NCI-H1105 treated with DMSO at 0.1 percent for 48 hours (cell line): Measurements from ENCODE around the gene CD74.

Experiments
- DNase-seq: peaks from one replicate; lab custom pipeline; 2025; lab: John Stamatoyannopoulos, UW

Gene CD74

GRCh38 chr5:150397146-150397781, 15.4 kb downstream of the CD74 start:
- DNase-seq = no peak

GRCh38 chr5:150396267-150396666, 16.4 kb downstream of the CD74 start:
- no peak for DNase-seq

- DNase-seq = no peak
Observed at GRCh38 chr5:150395688-150395975, 17.1 kb downstream of the CD74 start.

GRCh38 chr5:150394912-150395687, 17.6 kb downstream of the CD74 start:
- no peak for DNase-seq

- DNase-seq = no peak
Observed at GRCh38 chr5:150394131-150394530, 18.6 kb downstream of the CD74 start.

- no peak for DNase-seq
Observed at GRCh38 chr5:150393096-150393645, 19.5 kb downstream of the CD74 start.

GRCh38 chr5:150392680-150393079, 20.0 kb downstream of the CD74 start:
- DNase-seq = no peak

GRCh38 chr5:150391986-150392385, 20.7 kb downstream of the CD74 start:
- no peak for DNase-seq

GRCh38 chr5:150391064-150391834, 21.5 kb downstream of the CD74 start:
- DNase-seq = no peak

GRCh38 chr5:150389531-150390266, 23.0 kb downstream of the CD74 start:
- DNase-seq = no peak

- no peak for DNase-seq
Observed at GRCh38 chr5:150386024-150386855, 26.5 kb downstream of the CD74 start.

- DNase-seq = no peak
Observed at GRCh38 chr5:150384701-150385100, 28.0 kb downstream of the CD74 start.

GRCh38 chr5:150377964-150378694, 34.6 kb downstream of the CD74 start:
- DNase-seq = no peak

- DNase-seq = no peak
Observed at GRCh38 chr5:150376799-150377771, 35.6 kb downstream of the CD74 start.

GRCh38 chr5:150374651-150375050, 38.1 kb downstream of the CD74 start:
- no peak for DNase-seq

- DNase-seq = no peak
Observed at GRCh38 chr5:150372639-150373038, 40.1 kb downstream of the CD74 start.

- no peak for DNase-seq
Observed at GRCh38 chr5:150368526-150368925, 44.2 kb downstream of the CD74 start.

GRCh38 chr5:150364004-150364403, 48.7 kb downstream of the CD74 start:
- DNase-seq = no peak

- no peak for DNase-seq
Observed at GRCh38 chr5:150363185-150363584, 49.5 kb downstream of the CD74 start.
